GM12891 (cell line): ENCODE measurements around the gene ANO9. TPM values are rescaled to one million over a fixed set of nuclear protein-coding genes. Genes with fewer than 3 reads are reported as not detected.

Source experiments
- DNase-seq: peaks from one replicate; pipeline ENCODE4 v3.0.0; 2011; ENCODE audit warnings: low spot score; ENCODE audit not compliant: insufficient read length
- FAIRE-seq: peaks from 2 replicates; lab custom pipeline; 2011; peaks lifted over from hg19 to GRCh38; lab: Jason Lieb, UNC
- PAX5 ChIP-seq: IDR thresholded peaks from 2 replicates; pipeline ENCODE4 v1.6.1; 2011; ENCODE audit warnings: low read length, moderate library complexity, mild to moderate bottlenecking; ENCODE audit not compliant: insufficient read depth, severe bottlenecking
- POLR2A ChIP-seq: IDR thresholded peaks from 2 replicates; pipeline ENCODE4 v1.6.1; 2011; ENCODE audit warnings: low read depth, low read length, control low read depth
- POLR2AphosphoS5 ChIP-seq: IDR thresholded peaks from 2 replicates; pipeline ENCODE4 v1.6.1; 2011; ENCODE audit warnings: low read depth, low read length, control low read depth
- POU2F2 ChIP-seq: IDR thresholded peaks from 2 replicates; pipeline ENCODE4 v1.6.1; 2011; ENCODE audit warnings: low read depth, mild to moderate bottlenecking, control low read depth, low read length, moderate library complexity
- SPI1 ChIP-seq: IDR thresholded peaks from 2 replicates; pipeline ENCODE4 v1.6.1; 2011; ENCODE audit warnings: low read depth, low read length, control low read depth
- TAF1 ChIP-seq: IDR thresholded peaks from 2 replicates; pipeline ENCODE4 v1.6.1; 2011; ENCODE audit warnings: low read depth, low read length, control low read depth
- polyA plus RNA-seq: library from polyadenylated mRNA; unstranded; fragments of >200 nt; gene quantifications from one replicate; pipeline ENCODE4 v1.2.1, GENCODE V29; 2012; ENCODE audit warnings: low read depth, missing spikeins, inconsistent platforms; ENCODE audit not compliant: missing spikeins

The ANO9 gene, protein sequence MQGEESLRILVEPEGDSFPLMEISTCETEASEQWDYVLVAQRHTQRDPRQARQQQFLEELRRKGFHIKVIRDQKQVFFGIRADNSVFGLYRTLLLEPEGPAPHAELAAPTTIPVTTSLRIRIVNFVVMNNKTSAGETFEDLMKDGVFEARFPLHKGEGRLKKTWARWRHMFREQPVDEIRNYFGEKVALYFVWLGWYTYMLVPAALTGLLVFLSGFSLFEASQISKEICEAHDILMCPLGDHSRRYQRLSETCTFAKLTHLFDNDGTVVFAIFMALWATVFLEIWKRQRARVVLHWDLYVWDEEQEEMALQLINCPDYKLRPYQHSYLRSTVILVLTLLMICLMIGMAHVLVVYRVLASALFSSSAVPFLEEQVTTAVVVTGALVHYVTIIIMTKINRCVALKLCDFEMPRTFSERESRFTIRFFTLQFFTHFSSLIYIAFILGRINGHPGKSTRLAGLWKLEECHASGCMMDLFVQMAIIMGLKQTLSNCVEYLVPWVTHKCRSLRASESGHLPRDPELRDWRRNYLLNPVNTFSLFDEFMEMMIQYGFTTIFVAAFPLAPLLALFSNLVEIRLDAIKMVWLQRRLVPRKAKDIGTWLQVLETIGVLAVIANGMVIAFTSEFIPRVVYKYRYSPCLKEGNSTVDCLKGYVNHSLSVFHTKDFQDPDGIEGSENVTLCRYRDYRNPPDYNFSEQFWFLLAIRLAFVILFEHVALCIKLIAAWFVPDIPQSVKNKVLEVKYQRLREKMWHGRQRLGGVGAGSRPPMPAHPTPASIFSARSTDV
- 30.5 TPM for polyA plus RNA-seq

DNA sequence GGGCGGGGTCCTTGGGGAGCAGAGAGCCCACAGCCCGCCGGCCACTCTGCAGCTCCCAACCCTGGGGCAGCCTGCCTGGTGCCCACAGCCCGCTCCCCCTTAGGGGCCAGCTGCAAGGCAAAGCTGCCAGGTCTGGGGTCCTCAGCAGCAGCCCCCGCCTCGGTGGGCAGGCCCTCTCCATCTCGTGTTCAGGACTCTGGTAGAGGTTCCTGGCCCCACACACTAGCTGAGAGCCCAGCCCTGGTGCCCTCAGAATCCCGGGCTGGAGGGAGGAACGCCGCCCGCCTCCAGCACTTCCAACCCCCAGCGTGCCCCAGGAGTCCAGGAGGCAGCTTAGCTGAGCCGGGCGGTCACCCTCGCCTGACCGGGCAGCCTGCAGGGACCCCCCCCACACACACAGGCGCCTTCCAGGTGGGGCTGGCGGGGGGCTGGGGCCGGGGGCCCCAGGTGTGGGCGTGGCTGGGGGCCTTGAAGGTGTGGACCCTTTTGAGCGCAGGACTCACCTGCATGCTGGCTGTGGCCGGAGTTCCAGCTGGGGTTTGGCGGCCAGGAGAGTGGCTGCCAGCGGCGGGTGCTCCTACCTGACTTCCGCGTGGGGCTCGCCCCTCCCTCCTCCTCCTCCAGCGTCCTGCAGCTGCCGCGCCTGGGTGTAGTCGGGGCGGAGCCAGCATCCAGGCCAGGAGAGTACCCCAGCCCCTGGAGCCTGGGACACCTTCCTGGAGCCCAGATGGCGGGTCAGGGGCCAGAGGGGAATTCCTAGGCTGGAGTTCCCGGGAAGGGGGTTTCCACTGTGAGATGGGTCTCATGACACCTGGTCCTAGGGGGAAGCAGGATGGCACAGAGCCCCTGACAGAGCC, at the start of gene ANO9:
Gene ANO9, minus strand, starts transcription at position 594 of the 857 bp plus-strand sequence. Its CDS starts 85 bp downstream, at position 509.
- TF ChIP-seq SPI1 (no peak), POLR2A (0 out of 2 replicates have a peak, but pooled peaks have one; percentile 30)
- DNase-seq (peak; percentile 94), FAIRE-seq (peak; percentile 90)

- TF ChIP-seq POLR2AphosphoS5 (no peak), POLR2A (no peak), PAX5 (no peak), POU2F2 (no peak), SPI1 (no peak), TAF1 (no peak)
- DNase-seq, result peak; percentile 9
- no peak for FAIRE-seq
Measured at GRCh38 chr11:491358-491757, 49.5 kb upstream of the ANO9 start.

DNA sequence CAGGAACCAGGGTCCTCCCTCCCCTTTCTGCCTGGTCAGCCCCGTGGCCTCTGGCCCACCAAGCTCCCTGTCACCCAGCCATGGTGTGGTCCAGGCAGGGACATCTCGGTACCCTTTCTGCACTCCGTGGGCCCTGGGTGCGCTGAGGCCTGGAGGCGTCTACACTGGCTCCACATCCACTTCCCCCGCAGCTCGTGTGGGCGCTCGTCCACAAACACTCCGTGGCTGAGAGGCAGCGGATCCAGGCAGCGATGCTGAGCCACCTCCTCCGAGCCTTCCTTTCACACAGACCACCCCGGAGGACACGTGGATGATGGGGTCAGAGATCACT, 49.1 kb upstream of the ANO9 start:
- DNase-seq (peak; percentile 15), FAIRE-seq (no peak)
- TF ChIP-seq SPI1 (no peak), POU2F2 (no peak), PAX5 (no peak), POLR2A (no peak), TAF1 (no peak), POLR2AphosphoS5 (no peak)

GRCh38 chr11:490186-490929, 48.5 kb upstream of the ANO9 start:
- no peak for TF ChIP-seq POLR2A
- no peak for TF ChIP-seq TAF1
- TF ChIP-seq PAX5, result no peak
- TF ChIP-seq SPI1, result no peak
- no peak for TF ChIP-seq POU2F2
- no peak for TF ChIP-seq POLR2AphosphoS5
- peak; percentile 16 for DNase-seq
- no peak for FAIRE-seq

DNA sequence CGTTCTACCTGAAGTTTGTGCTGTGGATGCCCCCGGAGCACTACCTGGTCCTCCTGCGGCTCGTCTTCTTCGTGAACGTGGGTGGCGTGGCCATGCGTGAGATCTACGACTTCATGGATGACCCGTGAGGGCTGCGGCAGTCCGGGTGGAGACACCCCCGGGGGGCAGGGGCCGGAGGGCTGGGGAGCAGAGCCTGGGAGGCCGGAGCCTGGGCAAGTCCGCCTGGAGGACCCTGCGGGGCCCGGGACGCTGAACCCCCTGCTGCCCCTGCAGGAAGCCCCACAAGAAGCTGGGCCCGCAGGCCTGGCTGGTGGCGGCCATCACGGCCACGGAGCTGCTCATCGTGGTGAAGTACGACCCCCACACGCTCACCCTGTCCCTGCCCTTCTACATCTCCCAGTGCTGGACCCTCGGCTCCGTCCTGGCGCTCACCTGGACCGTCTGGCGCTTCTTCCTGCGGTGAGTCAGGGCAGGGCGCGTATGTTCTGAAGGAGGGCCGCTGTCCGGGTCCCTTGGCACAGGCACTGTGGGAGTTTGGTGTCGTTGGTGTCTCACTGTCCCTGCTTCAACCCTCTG, 47.9 kb upstream of the ANO9 start:
- DNase-seq (peak; percentile 15), FAIRE-seq (no peak)
- TF ChIP-seq POLR2AphosphoS5, result no peak
- TF ChIP-seq POLR2A, result no peak
- TF ChIP-seq SPI1, result no peak
- TF ChIP-seq TAF1, result no peak
- TF ChIP-seq PAX5, result no peak
- no peak for TF ChIP-seq POU2F2

DNA sequence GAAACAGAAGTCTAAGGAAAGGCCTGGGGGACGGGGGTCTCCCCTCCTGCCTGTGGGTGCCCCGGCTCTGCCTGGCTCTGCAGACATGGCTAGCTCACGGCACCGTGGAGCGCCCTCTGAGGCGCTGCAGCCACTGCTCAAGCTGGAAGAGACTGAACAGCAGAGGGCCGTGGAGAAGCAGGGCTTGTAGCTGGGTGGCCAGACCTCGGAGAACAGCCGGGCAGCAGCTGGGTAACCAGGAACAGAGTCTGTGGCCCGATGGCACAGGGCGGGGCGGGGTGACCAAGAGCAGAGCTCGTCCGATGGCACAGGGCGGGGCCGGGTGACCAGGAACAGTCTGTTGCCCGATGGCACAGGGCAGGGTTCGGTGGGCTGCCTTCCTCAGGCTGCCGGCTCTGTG, 47.2 kb upstream of the ANO9 start:
- DNase-seq (no peak), FAIRE-seq (no peak)
- no peak for TF ChIP-seq POU2F2

DNA sequence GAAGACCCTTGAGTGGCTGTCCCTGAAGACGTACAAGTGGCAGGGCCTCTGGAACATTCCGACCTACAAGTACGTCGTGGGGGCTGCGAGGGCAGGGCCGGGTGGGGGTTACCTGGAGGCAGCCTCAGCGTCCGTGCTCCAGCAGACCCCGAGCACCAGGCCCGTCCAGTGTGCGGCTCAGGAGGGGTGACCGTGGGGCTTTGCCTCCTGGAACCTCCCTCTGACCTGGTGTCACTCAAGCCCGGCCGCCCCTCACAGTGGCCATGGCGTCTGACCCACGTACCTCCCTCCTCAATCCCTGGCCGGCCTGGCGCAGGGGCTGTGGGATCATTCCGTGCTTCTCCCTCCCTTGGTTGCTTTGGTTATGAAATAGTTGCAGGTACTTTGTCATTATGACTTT, 46.8 kb upstream of the ANO9 start:
- FAIRE-seq (no peak), DNase-seq (no peak)
- no peak for TF ChIP-seq TAF1
- TF ChIP-seq POLR2A, result no peak
- no peak for TF ChIP-seq POU2F2
- TF ChIP-seq POLR2AphosphoS5, result no peak
- no peak for TF ChIP-seq PAX5
- TF ChIP-seq SPI1, result no peak

DNA sequence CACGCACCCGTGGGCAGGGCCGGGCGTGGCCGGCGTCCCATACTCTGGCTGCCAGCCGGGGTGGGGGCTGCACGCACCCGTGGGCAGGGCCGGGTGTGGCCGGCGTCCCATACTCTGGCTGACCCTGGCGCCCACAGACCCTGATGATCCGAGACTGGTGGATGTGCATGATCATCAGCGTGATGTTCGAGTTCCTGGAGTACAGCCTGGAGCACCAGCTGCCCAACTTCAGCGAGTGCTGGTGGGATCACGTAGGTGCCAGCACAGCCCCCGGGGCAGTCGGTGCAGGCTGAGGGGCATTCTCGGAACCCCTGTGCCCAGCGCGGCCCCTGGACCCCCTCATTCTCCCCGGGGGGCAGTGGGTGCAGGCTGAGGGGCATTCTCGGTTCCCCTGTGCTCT, 46.3 kb upstream of the ANO9 start:
- FAIRE-seq (no peak), DNase-seq (no peak)
- TF ChIP-seq TAF1, result no peak
- TF ChIP-seq SPI1, result no peak
- TF ChIP-seq POLR2A, result no peak
- no peak for TF ChIP-seq POLR2AphosphoS5
- TF ChIP-seq PAX5, result no peak
- no peak for TF ChIP-seq POU2F2
